ENCODE data around the gene CACNA1C.

DNA sequence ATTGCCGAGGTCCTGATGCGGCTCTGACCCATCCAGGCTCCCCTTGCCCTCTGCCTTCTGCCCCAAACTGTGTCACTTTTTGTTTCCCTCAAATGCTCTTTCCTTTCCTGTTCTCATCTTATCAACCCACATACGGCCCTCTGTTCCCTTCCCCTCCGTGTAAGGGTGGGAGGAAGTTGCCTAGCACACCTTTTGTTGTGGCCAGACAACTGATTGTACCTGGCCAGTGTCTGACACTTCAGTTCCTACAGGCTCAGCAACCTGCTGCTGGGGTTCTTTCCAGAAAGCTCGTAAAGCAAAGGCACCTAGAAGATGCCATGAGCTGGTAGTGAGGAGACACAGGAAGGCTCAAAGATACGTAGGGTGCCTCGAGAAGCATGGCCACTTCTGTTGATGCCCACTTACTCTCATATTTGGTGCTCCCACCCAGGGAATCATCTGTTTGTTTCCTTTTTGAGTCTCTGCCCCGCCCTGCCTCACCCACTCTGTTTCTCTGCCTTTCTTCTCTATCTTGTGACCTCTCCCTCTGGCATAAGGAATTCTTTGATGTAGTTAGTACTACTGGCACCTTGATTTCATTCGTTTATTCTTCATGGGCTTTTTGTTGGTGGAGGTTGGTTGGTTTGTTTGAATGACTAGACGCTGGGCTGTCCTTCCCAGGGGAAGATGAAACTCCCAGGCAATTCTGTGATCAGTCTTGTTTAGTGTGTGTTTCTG is 589.5 kb downstream of the CACNA1C start:
- TF ChIP-seq, protein P1, sequence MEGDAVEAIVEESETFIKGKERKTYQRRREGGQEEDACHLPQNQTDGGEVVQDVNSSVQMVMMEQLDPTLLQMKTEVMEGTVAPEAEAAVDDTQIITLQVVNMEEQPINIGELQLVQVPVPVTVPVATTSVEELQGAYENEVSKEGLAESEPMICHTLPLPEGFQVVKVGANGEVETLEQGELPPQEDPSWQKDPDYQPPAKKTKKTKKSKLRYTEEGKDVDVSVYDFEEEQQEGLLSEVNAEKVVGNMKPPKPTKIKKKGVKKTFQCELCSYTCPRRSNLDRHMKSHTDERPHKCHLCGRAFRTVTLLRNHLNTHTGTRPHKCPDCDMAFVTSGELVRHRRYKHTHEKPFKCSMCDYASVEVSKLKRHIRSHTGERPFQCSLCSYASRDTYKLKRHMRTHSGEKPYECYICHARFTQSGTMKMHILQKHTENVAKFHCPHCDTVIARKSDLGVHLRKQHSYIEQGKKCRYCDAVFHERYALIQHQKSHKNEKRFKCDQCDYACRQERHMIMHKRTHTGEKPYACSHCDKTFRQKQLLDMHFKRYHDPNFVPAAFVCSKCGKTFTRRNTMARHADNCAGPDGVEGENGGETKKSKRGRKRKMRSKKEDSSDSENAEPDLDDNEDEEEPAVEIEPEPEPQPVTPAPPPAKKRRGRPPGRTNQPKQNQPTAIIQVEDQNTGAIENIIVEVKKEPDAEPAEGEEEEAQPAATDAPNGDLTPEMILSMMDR (IDR thresholded peaks at IDR 0.05) = no peak
- TF ChIP-seq EP300 (IDR thresholded peaks at IDR 0.05) = no peak

All from upper lobe of left lung (tissue), 4 donors.